HG02763 (cell line): Measurements from ENCODE around the gene MRPS18A.
"Not testable (repeated sequence)": the region's sequence is repeated elsewhere in the genome, so short reads cannot be mapped to it uniquely, and the experiment has no call there.

ENCODE experiments used
- ATAC-seq: cut with Tn5 transposase; IDR thresholded peaks from one replicate; pipeline ENCODE4 v1.9.1; 2021; ENCODE audit warnings: mild to moderate bottlenecking, moderate library complexity; ENCODE audit not compliant: unreplicated experiment

The MRPS18A gene

DNA sequence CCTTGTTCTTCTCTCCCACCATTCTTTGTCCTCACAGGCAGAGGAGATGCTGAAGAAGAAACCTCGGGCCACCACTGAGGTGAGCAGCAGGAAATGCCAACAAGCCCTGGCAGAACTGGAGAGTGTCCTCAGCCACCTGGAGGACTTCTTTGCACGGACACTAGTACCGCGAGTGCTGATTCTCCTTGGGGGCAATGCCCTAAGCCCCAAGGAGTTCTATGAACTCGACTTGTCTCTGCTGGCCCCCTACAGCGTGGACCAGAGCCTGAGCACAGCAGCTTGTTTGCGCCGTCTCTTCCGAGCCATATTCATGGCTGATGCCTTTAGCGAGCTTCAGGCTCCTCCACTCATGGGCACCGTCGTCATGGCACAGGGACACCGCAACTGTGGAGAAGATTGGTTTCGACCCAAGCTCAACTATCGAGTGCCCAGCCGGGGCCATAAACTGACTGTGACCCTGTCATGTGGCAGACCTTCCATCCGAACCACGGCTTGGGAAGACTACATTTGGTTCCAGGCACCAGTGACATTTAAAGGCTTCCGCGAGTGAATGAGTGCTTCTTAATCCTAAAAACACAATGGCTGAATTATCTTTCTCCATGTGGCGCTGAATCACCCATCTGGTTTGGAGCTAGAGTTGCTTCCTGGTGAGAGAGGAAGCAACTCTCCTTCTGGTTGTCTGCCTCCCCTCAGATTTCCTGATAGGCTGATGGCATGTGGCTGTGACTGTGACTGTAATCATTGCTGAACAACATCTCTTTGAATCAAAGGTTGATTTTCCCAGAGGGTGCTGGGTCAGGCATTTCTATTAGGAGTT lies 47.4 kb downstream of the MRPS18A start:
- no peak for ATAC-seq

DNA sequence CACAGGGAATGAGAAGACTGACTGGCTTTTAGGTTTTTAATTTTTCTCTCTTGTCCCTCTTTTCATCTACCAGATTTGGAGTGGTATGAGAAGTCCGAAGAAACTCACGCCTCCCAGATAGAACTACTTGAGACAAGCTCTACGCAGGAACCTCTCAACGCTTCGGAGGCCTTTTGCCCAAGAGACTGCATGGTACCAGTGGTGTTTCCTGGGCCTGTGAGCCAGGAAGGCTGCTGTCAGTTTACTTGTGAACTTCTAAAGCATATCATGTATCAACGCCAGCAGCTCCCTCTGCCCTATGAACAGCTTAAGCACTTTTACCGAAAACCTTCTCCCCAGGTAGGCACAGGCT lies 51.3 kb downstream of the MRPS18A start:
- no peak for ATAC-seq

DNA sequence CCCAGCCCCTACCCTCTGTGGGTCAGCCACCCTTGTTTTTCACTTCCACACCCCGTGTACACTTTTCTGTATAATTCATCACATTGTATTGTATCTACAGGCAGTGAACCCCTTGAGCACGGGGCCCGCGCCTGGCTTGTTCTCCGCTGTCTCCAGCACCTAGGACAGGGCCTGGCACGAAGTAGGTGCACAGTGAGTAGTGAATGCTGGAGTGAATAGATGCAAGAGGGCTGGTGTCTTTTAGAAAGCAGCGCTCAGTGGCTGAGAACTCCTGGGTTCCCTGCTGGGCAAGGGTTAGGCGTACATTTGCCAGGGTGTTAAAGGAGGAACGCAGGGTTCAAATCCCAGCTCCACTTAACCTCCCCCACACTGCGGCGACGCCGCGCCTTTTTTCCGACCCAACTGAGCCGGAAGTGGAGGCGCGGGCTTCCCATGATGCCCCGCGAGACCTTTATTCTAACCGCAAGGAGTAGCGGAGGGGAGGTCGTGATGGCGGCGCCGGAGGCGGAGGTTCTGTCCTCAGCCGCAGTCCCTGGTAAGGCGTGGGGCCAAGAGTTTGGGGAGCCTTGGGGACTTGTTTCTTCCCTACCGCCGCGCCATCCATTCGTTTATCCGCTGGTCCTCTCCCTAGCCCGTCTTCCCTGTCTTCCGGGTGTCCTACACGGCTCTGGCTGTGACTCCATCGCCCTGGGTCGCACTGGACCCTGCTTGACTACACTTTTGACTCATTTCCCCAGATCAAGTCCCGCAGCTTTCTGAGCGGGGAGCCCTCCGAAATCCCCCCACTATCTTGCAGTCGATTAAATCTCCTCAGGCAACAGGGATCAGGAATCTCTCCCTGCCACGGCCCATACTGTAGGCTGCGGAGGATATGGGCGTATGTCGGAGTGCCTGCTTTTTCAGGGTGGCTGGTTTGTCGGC lies 51.9 kb downstream of the MRPS18A start, which contains the start of gene MAD2L1BP:
TSS of gene MAD2L1BP (plus strand) at position 454 of the 921 bp plus-strand sequence. CDS start at position 490, 36 bp downstream.
- ATAC-seq = peak; percentile 78

DNA sequence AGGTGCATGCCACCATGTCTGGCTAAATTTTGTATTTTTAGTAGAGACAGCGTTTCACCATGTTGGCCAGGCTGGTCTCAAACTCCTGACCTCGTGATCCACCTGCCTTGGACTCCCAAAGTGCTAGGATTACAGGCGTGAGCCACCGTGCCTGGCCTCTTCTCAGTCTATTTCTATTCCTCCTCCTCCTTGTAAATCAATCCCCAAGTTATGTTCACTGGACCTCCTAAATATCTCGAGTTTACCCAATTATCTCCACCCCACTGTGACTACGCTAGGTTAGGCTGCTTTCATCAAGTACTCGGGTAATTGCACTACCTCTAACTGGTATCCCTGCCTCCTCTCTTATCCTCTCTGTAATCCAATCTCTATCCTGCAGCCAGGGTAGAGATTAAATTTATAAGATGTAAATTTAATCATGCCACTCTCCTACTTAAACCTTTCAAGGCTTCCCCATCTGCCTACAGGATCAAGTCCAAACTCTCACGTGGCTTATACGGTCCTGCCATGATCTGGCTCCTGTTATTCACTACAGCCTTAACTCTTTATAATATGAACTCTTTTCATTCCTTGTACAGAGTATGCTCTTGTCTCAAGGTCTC lies 52.8 kb downstream of the MRPS18A start:
- no peak for ATAC-seq

DNA sequence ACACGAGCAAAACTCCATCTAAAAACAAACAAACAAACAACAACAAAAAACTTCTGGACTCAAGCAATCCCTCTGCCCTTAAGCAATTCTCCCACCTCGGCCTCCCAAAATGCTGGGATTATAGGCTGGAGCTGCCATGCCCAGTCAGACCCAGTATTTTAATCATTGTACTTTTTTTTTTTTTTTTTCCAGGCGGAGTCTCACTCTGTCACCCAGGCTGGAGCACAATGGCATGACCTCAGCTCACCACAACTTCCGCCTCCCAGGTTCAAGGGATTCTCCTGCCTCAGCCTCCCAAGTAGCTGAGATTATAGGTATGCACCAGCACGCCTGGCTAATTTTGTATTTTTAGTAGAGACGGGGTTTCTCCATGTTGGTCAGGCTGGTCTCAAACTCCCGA lies 54.6 kb downstream of the MRPS18A start:
- not testable (repeated sequence) for ATAC-seq

DNA sequence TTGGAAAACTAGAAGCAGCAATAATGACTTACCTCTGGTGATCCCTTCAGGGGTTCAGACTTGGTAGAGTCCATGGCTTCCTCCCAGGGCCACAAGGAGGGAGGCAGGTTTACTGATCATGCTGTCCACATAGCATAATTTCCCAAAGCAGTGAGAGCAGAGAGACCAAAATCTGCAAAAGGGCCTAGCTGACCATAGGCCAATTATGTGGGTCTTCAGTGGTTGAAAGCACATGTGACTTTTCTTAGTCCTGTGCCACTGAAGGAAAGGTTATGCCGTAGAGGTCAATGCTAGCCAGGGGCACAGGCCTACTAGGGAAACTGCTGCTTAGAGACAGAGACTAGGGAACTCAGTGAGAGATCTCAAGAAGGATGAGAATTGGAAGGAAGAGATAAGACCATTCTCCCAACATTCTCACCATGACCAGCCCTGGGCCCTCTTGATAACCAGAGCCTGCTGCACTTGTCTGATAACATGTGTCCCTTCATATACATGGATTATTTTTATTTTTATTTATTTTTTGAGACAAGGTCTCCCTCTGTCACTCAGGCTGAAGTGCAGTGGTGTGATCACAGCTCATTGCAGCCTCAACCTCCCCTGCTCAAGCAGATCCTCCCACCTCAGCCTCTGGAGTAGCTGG lies 56.5 kb downstream of the MRPS18A start:
- no peak for ATAC-seq

DNA sequence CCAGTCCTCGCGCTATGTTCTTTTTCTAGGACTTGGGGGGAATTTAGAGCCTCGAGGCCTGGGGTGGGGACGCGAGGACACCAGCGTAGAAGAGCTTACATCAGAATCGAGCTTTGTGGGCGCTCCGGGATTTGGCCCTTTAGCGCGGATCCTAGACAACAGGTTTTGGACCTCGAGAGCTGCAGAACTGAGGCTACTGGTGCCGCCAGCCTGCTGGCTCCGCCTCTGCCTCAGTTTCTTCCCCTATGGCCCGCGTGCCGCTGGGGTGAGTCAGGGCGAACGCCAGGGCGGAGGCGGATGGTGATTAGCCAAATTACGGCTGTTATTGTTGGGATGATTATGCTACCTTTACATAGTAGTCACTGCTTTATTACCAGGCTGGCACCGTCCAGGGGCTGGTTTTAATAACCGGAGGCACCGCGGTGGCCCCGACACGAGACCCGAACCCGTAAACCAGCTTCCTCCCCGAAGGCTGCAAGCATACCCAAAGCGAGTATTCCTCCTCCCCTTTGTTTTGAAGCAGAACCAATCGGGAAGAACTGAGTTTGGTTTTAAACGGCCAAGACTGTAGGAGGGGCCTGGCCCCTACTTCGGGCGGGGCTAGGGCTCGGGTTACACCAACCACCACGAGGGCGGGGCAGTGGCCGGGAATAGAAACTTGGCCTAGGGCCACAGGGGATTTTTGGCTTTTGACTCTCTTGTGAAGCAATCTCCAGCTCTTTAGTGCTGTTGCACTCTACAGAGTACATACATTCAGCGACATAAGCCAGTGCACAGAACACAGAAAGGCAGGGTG lies 57.9 kb downstream of the MRPS18A start:
- peak; percentile 66 for ATAC-seq

DNA sequence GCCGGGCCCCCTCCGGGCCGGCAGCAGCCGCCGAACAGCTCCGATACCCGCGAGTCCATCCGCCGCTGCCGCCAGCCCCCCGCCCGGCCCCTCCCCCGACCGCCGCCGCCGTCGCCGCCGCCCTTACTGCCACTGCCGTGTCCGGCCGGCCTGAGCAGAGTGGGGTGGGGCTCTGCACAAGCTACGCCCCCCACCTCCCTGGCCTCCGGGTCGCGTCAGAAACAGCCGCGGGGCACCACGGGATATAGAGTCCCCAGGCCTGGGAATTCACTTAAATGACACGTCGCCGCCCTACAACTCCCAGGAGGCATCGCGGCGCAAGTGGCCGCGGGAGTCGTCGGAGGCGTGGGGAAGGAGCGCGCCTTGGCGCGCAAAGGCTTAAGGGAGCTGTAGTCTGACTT lies 58.5 kb downstream of the MRPS18A start, which contains the start of gene GTPBP2:
TSS of gene GTPBP2 (minus strand) at position 161 of the 401 bp plus-strand sequence. CDS start at position 59, 102 bp downstream.
- ATAC-seq = peak; percentile 82

DNA sequence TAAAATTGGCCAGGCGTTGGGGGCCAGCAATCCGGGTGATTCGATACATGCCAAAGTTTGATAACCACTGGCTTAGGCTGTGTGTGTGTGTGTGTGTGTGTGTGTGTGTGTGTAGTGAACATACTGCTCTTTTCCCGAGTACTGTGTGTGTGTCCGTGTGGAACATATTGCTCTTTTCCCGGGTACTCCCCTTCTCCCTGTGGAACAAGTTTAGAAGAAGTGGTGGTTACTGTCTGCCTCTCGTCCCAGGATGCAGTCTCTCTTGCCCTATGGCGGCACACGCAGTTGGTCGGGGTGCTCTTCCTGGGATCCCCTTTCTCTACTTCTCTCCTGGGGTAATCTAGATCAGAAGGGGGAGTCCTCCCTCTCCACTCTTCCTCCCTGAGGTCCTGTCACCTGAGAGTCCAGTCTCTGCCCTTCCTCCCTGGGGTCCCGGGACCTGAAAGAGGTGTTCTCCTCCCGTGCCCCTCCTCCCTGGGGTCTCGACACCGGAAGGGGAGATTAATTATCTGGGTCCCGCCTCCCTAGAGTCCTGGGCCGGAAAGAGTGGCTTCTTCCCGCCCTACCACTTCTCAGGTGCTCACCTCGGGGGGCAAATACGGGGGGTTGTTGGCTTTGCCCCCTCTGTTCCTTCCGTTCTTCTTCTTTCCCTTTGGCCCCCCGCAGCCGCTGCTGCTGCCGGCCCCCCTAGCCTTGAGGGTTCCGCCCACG lies 59.0 kb downstream of the MRPS18A start:
- no peak for ATAC-seq

DNA sequence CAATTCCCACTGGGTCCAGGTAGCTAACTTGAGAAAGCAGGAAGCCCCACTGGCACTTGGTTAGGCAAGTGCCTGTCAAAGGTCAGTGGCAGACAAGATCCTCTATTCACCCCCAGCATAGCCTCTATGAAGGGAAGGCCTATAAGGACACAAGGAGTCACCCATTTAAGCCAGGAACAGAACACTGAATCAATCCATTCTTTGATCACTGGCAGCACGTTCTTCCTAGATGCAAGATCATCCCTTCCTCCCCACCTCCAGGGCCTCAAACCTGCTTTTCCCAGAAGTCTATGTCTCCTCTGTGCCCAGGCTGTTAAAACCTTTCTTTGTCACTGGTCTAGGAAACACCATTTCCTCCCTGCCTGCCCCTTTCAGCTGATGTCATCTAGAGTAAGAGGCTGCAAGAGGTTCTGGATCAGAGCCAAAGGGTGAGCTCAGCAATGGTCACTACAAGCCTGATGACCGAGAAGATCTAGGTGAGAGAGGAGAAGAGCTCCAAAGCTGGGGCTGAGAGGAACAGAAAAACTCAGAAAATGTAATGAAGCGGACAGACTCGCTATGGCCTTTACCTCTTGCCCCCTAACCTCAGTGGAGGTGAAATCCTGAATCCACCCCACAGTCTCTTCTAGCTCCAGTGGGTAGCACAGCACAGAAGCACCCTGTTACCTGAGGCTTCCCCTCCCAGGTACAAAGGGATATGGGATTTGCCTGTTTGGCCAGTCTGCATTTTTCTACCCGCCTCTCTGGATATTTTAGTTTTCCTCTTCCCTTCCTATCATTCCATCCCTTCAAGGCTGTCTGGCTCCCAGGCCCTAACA lies 60.4 kb downstream of the MRPS18A start:
- no peak for ATAC-seq

DNA sequence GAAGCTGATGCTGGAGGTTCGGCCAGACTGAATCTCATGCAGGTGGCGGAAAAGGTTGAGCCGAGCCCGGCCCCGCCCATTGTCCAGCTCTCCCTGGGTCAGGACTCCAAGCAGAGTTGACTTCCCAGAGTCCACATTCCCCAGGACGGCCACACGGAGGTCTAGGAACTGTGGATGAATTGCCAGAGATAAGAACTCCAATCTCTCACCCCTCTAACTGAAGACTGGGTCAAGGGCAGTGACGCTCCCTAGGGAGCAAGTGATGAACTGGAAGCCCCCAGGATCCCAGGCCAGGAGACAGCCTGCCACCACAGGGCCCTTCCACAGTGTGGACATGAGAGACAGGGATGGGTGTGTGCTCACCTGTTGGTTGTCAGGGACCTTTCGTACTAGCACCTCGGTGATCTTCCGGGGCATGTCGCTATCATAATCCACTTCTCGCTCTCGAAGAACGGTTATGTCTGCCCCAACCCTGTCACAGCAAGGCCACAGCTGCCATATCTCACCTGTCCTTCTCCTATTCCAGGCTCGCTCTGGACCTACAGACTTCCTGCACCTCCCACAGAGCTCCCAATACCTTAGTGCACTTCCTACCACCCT lies 62.1 kb downstream of the MRPS18A start:
- ATAC-seq = no peak

DNA sequence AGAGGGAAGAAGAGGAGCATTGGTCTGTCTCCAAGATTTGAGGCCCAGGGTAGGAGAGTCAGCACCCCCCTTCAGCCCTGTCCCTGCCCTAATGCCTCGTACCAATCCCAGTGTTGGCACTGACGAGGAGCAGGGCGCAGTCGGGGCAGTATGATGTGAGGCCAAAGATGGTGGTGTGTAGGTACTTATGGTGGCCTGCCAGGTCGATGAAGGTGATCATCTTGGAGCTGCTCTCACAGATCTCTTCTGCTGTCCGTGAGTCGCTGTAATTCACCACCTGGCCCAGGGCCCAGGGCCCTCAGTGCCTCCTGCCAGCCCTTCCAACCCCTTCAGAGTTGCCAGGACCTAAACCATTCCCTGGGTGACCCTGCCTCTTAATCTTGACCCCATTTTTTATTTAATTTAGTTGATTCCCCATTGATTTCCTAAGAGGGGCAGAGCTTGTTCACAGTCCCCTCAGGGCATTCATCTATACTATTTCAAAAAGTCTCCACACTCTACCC lies 62.8 kb downstream of the MRPS18A start:
- ATAC-seq = no peak

DNA sequence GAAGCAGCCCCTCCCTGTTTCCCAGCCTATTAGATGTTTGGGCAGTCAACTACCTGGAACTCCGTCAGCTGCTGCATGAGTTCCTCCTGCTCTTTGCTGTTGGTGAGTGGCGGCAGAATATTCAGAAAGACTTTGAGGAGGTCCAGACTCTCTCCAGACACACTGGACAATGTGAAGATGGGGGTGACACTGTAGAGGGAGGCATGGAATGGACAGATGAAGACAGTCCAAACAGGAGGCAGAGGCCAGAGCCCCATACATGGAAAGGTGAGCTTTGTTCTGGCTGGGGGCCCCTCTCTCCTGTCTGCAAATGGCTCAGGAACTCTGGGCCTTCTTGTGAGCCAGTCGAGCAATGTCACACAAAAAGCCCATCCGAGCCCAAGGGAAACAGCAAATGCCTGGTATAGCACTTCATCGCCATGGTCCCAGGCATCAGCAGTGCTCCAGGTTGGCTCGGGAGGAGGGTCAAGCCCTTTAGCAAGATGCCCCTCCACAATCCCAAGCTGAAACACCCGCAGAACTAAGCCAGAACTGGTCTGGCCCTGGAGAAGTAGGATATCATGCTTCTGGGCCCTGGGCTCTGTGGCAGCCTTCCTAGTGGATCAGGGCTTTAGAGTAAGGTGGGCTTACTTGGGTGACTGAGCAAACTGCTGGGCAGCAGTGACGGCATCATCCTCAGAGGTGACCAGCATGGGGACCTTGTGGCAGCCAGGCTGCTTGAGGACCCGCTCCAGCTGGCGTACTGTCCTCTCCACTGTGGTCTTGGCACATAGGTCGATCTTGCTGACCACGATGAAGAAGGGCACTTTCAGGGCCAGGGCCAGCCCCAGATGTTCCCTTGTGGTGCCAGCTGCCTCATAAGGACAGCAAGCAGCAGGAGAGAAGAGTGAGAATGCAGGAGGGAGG lies 63.5 kb downstream of the MRPS18A start:
- ATAC-seq = no peak

DNA sequence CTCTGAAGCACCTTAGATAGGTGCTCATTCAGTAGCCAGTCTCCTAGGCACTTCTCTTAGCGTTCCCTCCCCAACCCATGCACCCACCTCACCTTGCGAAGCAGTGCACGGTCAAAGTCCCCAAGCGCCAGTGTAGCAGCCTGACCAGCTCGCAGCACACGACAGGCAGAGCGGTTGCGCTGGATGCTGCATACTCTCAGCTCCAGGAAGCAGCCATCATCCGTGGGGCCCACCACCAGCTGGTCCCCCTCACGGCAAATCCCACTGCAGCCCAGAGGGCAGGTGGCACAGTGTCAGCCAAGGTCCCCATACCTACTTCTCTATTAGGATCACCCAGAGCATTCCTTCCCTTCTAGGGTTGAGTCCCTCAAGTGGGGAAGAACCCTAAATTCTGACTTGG lies 65.0 kb downstream of the MRPS18A start:
- no peak for ATAC-seq

DNA sequence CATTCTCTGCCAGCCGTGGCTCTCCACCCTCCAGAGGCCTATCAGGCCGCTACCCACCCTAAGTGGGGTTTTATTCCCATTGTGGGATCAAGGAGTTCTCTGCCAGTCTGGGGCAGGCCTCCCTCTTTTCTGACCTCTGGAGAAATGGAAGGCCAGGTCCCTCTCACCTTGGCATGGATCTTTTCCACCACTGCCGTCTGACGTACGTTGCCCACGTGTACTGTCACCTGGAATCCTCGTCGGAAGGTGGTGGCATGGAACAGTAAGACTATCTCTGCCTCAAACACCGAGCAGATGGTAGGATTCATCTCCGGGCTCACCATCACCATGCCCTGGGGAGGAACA lies 65.8 kb downstream of the MRPS18A start:
- no peak for ATAC-seq
